H1 (cell line): Measurements from ENCODE around the gene RBM19. TPM values are rescaled to one million over a fixed set of nuclear protein-coding genes. Genes with fewer than 3 reads are reported as not detected.

Source experiments
- CTCF ChIA-PET: fragments of 300-600 bp; sonication (Branson Sonifier 250); formaldehyde crosslinking; loops from one replicate; lab custom pipeline; 2021; ENCODE audit not compliant: partially characterized antibody; lab: Charles Lee
- POLR2A ChIA-PET: fragments of 300-600 bp; sonication (Branson Sonifier 250); formaldehyde crosslinking; loops from one replicate; lab custom pipeline; 2021; ENCODE audit warnings: inconsistent platforms; ENCODE audit not compliant: partially characterized antibody; lab: Charles Lee
- DNase-seq, 2 experiments: peaks; one replicate each; pipeline versions ENCODE4 v3.0.0 to v3.0.0-alpha.2; 2010 to 2022; ENCODE audit warnings: low spot score in 2 of 2, low read depth in 1 of 2, mixed read lengths in 1 of 2
- FAIRE-seq: peaks from 2 replicates; lab custom pipeline; 2011; peaks lifted over from hg19 to GRCh38; lab: Jason Lieb, UNC
- H2AFZ ChIP-seq: 2 replicates; pipeline ENCODE4 v1.8.1; 2012; ENCODE audit warnings: low read length, inconsistent platforms
- H2AK5ac ChIP-seq: 2 replicates; pipeline ENCODE4 v1.6.1; 2013; ENCODE audit warnings: low read depth, low read length
- H2BK120ac ChIP-seq: replicated peaks from 2 replicates; pipeline ENCODE3; 2013; ENCODE audit warnings: low read depth, low read length, inconsistent platforms
- H2BK12ac ChIP-seq: 2 replicates; pipeline ENCODE4 v1.6.1; 2013; ENCODE audit warnings: low read depth, low read length
- H2BK15ac ChIP-seq: 2 replicates; pipeline ENCODE4 v1.6.1; 2013; ENCODE audit warnings: low read length
- H2BK20ac ChIP-seq: 2 replicates; pipeline ENCODE4 v1.6.1; 2013; ENCODE audit warnings: low read length
- H2BK5ac ChIP-seq: 2 replicates; pipeline ENCODE4 v1.6.1; 2013; ENCODE audit warnings: low read depth, low read length
- H3K14ac ChIP-seq: 2 replicates; pipeline ENCODE4 v1.6.1; 2013; ENCODE audit warnings: inconsistent platforms; ENCODE audit not compliant: insufficient read length
- H3K18ac ChIP-seq: 2 replicates; pipeline ENCODE4 v1.6.1; 2013; ENCODE audit warnings: low read length; ENCODE audit errors: extremely low read depth
- H3K23ac ChIP-seq: 2 replicates; pipeline ENCODE4 v1.6.1; 2013; ENCODE audit warnings: inconsistent platforms; ENCODE audit not compliant: insufficient read length
- H3K23me2 ChIP-seq: 2 replicates; pipeline ENCODE4 v1.6.1; 2013; ENCODE audit warnings: low read depth, low read length
- H3K27ac ChIP-seq: 2 replicates; pipeline ENCODE4 v1.6.1; 2011; ENCODE audit warnings: low read depth, low read length, inconsistent platforms
- H3K27me3 ChIP-seq, 4 experiments: replicated peaks in 1 of 4; 1 replicate in 1 of 4; 2 replicates in 3 of 4; pipeline versions ENCODE4 v1.6.1 to v1.8.1; 2011 to 2013; ENCODE audit warnings: low read length in 3 of 4, mild to moderate bottlenecking in 3 of 4, inconsistent platforms in 2 of 4, mixed read lengths in 2 of 4, moderate library complexity in 1 of 4; ENCODE audit not compliant: control insufficient read depth in 3 of 4, insufficient read depth in 3 of 4; ENCODE audit errors: extremely low read depth in 1 of 4
- H3K36me3 ChIP-seq, 4 experiments: 2 replicates each; pipeline versions ENCODE4 v1.6.1 to v1.8.1; 2011 to 2013; ENCODE audit warnings: mild to moderate bottlenecking in 4 of 4, low read length in 3 of 4, moderate library complexity in 2 of 4, control low read depth in 1 of 4, inconsistent platforms in 1 of 4; ENCODE audit not compliant: insufficient read depth in 4 of 4, control insufficient read depth in 2 of 4
- H3K4ac ChIP-seq: replicated peaks from 2 replicates; pipeline ENCODE3; 2013; ENCODE audit warnings: low read length, low read depth, mixed read lengths, inconsistent platforms; ENCODE audit not compliant: insufficient read length
- H3K4me1 ChIP-seq, 4 experiments: replicated peaks in 1 of 4; 1 replicate in 1 of 4; 2 replicates in 3 of 4; pipeline versions ENCODE4 v1.6.1 to v1.8.1; 2011 to 2013; ENCODE audit warnings: low read length in 3 of 4, inconsistent platforms in 2 of 4, mixed read lengths in 1 of 4; ENCODE audit not compliant: insufficient read depth in 4 of 4, control insufficient read depth in 3 of 4
- H3K4me2 ChIP-seq, 2 experiments: 2 replicates each; pipeline versions ENCODE4 v1.6.1 to v1.8.1; 2011 to 2013; ENCODE audit warnings: low read depth in 2 of 2, low read length in 2 of 2, control low read depth in 1 of 2, inconsistent platforms in 1 of 2, mild to moderate bottlenecking in 1 of 2; ENCODE audit not compliant: insufficient read depth in 1 of 2
- H3K4me3 ChIP-seq, 4 experiments: fragments of 200-600, 300-600 bp in 1 of 4; sonication (generic), shearing (Covaris generic), sonication (Bioruptor Twin) in 1 of 4; 2 replicates each; pipeline versions ENCODE4 v1.5.1 to v1.8.1; 2011 to 2016; ENCODE audit warnings: low read length in 4 of 4, low read depth in 3 of 4, control low read depth in 2 of 4, inconsistent platforms in 2 of 4, mild to moderate bottlenecking in 2 of 4, mixed read lengths in 1 of 4, moderate library complexity in 1 of 4; ENCODE audit not compliant: insufficient read depth in 2 of 4; ENCODE audit errors: extremely low read depth in 1 of 4
- H3K56ac ChIP-seq: replicated peaks from 2 replicates; pipeline ENCODE3; 2013; ENCODE audit warnings: low read depth, mild to moderate bottlenecking, mixed read lengths, low read length, inconsistent platforms; ENCODE audit not compliant: insufficient read length
- H3K79me1 ChIP-seq: 2 replicates; pipeline ENCODE4 v1.6.1; 2013; ENCODE audit warnings: low read depth, low read length, control low read depth
- H3K79me2 ChIP-seq, 2 experiments: 2 replicates each; pipeline versions ENCODE4 v1.6.1 to v1.8.1; 2012 to 2013; ENCODE audit warnings: low read length in 2 of 2, mild to moderate bottlenecking in 2 of 2, inconsistent platforms in 1 of 2; ENCODE audit not compliant: insufficient read depth in 2 of 2, control insufficient read depth in 1 of 2
- H3K9ac ChIP-seq, 4 experiments: replicated peaks in 1 of 4; 1 replicate in 1 of 4; 2 replicates in 3 of 4; pipeline versions ENCODE4 v1.6.1 to v1.8.1; 2011 to 2013; ENCODE audit warnings: low read depth in 3 of 4, low read length in 3 of 4, control low read depth in 2 of 4, mild to moderate bottlenecking in 2 of 4, moderate library complexity in 2 of 4, inconsistent platforms in 1 of 4; ENCODE audit errors: extremely low read depth in 1 of 4
- H3K9me3 ChIP-seq, 2 experiments: 2 replicates each; pipeline versions ENCODE4 v1.6.1 to v1.8.1; 2012 to 2013; ENCODE audit warnings: mild to moderate bottlenecking in 2 of 2, moderate library complexity in 2 of 2, control low read depth in 1 of 2, inconsistent platforms in 1 of 2, low read depth in 1 of 2, low read length in 1 of 2, mixed read lengths in 1 of 2; ENCODE audit not compliant: insufficient read depth in 2 of 2
- H4K20me1 ChIP-seq, 2 experiments: replicated peaks in 1 of 2; 2 replicates each; pipeline versions ENCODE3 to v1.8.1; 2011 to 2013; ENCODE audit warnings: inconsistent platforms in 2 of 2, low read length in 2 of 2, mild to moderate bottlenecking in 1 of 2; ENCODE audit not compliant: insufficient read depth in 2 of 2, control insufficient read depth in 1 of 2
- H4K5ac ChIP-seq: 2 replicates; pipeline ENCODE4 v1.6.1; 2013; ENCODE audit warnings: low read length, low read depth, mixed read lengths, inconsistent platforms; ENCODE audit not compliant: insufficient read length
- H4K8ac ChIP-seq: 2 replicates; pipeline ENCODE4 v1.8.0; 2013; ENCODE audit warnings: mild to moderate bottlenecking, moderate library complexity, low read length, inconsistent platforms; ENCODE audit not compliant: insufficient read depth; ENCODE audit errors: extremely low read depth
- H4K91ac ChIP-seq: replicated peaks from 2 replicates; pipeline ENCODE3; 2013; ENCODE audit warnings: low read length, mixed read lengths, inconsistent platforms; ENCODE audit not compliant: insufficient read length
- GTF2F1 ChIP-seq: IDR thresholded peaks from 2 replicates; pipeline ENCODE4 v1.6.1; 2012; ENCODE audit warnings: low read depth, low read length, improper control_type of control experiment, borderline replicate concordance
- KDM1A ChIP-seq: fragments of 200-600, 300-600 bp; sonication (generic); IDR thresholded peaks from 2 replicates; pipeline ENCODE4 v1.7.1; 2016; ENCODE audit warnings: mild to moderate bottlenecking, low read length, borderline replicate concordance
- KDM5A ChIP-seq: fragments of 200-600 bp; IDR thresholded peaks from 2 replicates; pipeline ENCODE4 v1.7.1; 2012; ENCODE audit warnings: mild to moderate bottlenecking, low read length, inconsistent platforms, mixed read lengths
- NANOG ChIP-seq: IDR thresholded peaks from 2 replicates; pipeline ENCODE4 v1.6.1; 2011; ENCODE audit warnings: low read length, low read depth, mild to moderate bottlenecking, inconsistent platforms; ENCODE audit not compliant: insufficient read depth, poor library complexity, severe bottlenecking
- RFX5 ChIP-seq: IDR thresholded peaks from 2 replicates; pipeline ENCODE4 v1.6.1; 2011; ENCODE audit warnings: low read depth, low read length, improper control_type of control experiment, borderline replicate concordance
- SAP30 ChIP-seq: fragments of 300-600 bp; sonication (generic); IDR thresholded peaks from 2 replicates; pipeline ENCODE4 v1.7.1; 2012; ENCODE audit warnings: low read length, moderate library complexity, mild to moderate bottlenecking, inconsistent platforms; ENCODE audit not compliant: insufficient read depth, insufficient replicate concordance
- SRF ChIP-seq: IDR thresholded peaks from 2 replicates; pipeline ENCODE4 v1.6.1; 2011; ENCODE audit warnings: mild to moderate bottlenecking, low read depth, low read length, moderate library complexity
- WGBS, 2 experiments: shearing (Covaris generic) in 1 of 2; methylation state at CpG; one replicate each; pipeline versions ENCODE4 v1.1.6 to v1.1.7; 2013 to 2015; ENCODE audit warnings: low lambda C conversion rate in 2 of 2, mixed read lengths in 2 of 2, inconsistent platforms in 1 of 2, low coverage in 1 of 2, missing lambda C conversion rate in 1 of 2; ENCODE audit not compliant: insufficient replicate concordance in 2 of 2, insufficient coverage in 1 of 2, insufficient read length in 1 of 2; ENCODE audit errors: extremely low coverage in 1 of 2, missing lambda C conversion rate in 1 of 2; 5-methylcytosine and 5-hydroxymethylcytosine counted together
- polyA plus RNA-seq, 7 experiments: library from polyadenylated mRNA; depleted of rRNA in 3 of 7; stranded (reverse) in 5 of 7; unstranded in 2 of 7; fragments of >200 nt in 5 of 7; fragments of 200-250 nt in 2 of 7; gene quantifications; 1 replicate in 5 of 7; 2 replicates in 1 of 7; 4 replicates in 1 of 7; pipeline versions ENCODE4 v1.2.1 to v1.2.3, GENCODE V29; 2011 to 2013; ENCODE audit warnings: missing spikeins in 2 of 7, mixed read lengths in 2 of 7
- total RNA-seq: library from RNA; stranded (reverse); fragmentation: NEBNext Ultra II Directional; extraction: Animal tissue kit (Norgen Biotek cat#: 25700); gene quantifications from 2 replicates; pipeline ENCODE4 v1.2.1, GENCODE V29; 2021

The RBM19 gene
- total and polyA plus RNA-seq, 2 of the 8 experiments (the other 6 are each of a cell fraction or from before 2014, with no cell fraction given): 23.4 to 61.9 TPM

DNA sequence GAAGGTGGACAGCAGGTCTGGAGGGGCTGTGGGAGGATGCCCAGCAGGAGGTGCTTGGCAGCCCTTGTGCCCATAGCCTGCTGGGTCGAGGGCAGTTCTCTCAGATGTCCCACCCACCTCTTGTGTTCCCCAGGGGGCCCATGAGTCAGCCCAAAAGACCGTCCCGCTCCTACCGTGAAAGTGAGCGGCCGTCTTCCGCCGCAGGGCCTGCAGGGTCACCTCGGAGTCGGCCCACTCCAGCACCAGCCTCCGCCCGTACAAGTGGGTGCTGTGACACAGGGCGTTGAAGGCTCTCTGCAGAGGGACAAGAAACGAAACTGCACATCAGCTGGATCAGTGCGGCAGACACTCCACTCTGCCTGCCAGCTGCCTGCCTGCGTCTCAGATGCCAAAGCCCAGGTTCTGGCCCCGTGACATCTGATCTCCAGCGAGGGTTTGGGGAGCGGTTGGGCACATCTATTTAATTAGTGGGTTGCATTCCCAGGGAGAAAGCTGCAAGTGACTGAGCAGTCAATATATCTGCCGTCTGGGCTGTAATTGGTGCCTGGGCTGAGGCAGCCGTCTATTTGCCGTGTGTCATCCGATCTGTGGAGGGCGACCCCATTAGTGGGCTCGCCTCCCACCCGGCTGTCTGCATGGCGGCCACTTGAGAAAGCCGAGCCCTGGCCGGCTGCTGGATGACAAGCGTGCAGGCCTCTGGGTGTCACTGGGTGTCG, 121.5 kb downstream of the RBM19 start:
- H3K23ac ChIP-seq: no peak overlapping the region
- H2BK5ac ChIP-seq: no peak overlapping the region
- ChIA-PET CTCF (interaction anchor here (0.8 to 2.5 kb wide), 2 partner anchors 11 to 15 kb away, joined by 3 to 10 read pairs; no protein-coding TSS in a partner anchor), POLR2A (no interaction called here)
- FAIRE-seq (no peak), DNase-seq (no peak)
- 0 out of 2 replicates have a peak, but pooled peaks cover 1% of the 10 kb centered on the region for H3K23me2 ChIP-seq
- whole genome bisulfite sequencing, 2 experiments: 85% methylated on average over 27 of the region's 31 CpGs; no CpG with 5 or more reads in 1 of the 2 experiments
- no peak overlapping the region for H3K9ac ChIP-seq
- no peak overlapping the region for H3K56ac ChIP-seq
- no peak overlapping the region for H2AFZ ChIP-seq
- no peak overlapping the region for H2BK20ac ChIP-seq
- TF ChIP-seq KDM1A: no peak
- no peak for TF ChIP-seq KDM5A
- no peak for TF ChIP-seq GTF2F1
- no peak for TF ChIP-seq SAP30
- no peak for TF ChIP-seq SRF
- no peak for TF ChIP-seq NANOG
- TF ChIP-seq RFX5: no peak
- H3K4me1 ChIP-seq: peaks cover 0 to 2% (median 0%) of the 10 kb centered on the region in 4 experiments; a peak in 2 of 7 replicates
- H3K27ac ChIP-seq: no peak overlapping the region
- H3K4me3 ChIP-seq: no peak overlapping the region
- no peaks in the 10 kb centered on the region for H3K79me2 ChIP-seq
- H2BK120ac ChIP-seq: no peak overlapping the region
- H3K9me3 ChIP-seq: no peaks in the 10 kb centered on the region
- H2BK12ac ChIP-seq: no peak overlapping the region
- H3K14ac ChIP-seq: no peak overlapping the region
- H3K4me2 ChIP-seq: no peak overlapping the region
- no peaks in the 10 kb centered on the region for H3K79me1 ChIP-seq
- no peak overlapping the region; the same call in 1 of the 2 replicates for H3K18ac ChIP-seq
- H3K36me3 ChIP-seq: no peaks in the 10 kb centered on the region; a peak in 3 of 8 replicates
- H4K20me1 ChIP-seq: peaks cover 0 to 2% of the 10 kb centered on the region in 2 experiments
- no peak overlapping the region for H4K5ac ChIP-seq
- no peak overlapping the region for H3K4ac ChIP-seq
- no peak overlapping the region for H2BK15ac ChIP-seq
- H4K91ac ChIP-seq: no peak overlapping the region
- H4K8ac ChIP-seq: 0 out of 2 replicates have a peak overlapping the region, but pooled peaks have one; percentile 25
- no peaks in the 10 kb centered on the region for H3K27me3 ChIP-seq
- no peak overlapping the region for H2AK5ac ChIP-seq
